Endothelial cell of umbilical vein (primary cell): ENCODE measurements around the gene SLC23A3. TPM values are rescaled to one million over a fixed set of nuclear protein-coding genes. Genes with fewer than 3 reads are reported as not detected.

Experiments
- BruUV-seq: library from RNA; stranded (reverse); fragments of 400-500 nt; replicated peaks from 2 replicates; lab custom pipeline; 2021; lab: Mats Ljungman, UMichigan
- CTCF ChIA-PET: fragments of 300-600, 350-600 bp; sonication (Branson Sonifier 250); formaldehyde crosslinking; loops from one replicate; lab custom pipeline; 2021; ENCODE audit warnings: antibody characterized with exemption, inconsistent platforms; lab: Charles Lee
- POLR2A ChIA-PET: fragments of 300-600, 350-600 bp; sonication (Branson Sonifier 250); formaldehyde crosslinking; loops from one replicate; lab custom pipeline; 2021; ENCODE audit warnings: antibody characterized with exemption, inconsistent platforms; lab: Charles Lee
- DNase-seq: peaks from one replicate; pipeline ENCODE4 v3.0.0-alpha.2; 2011; ENCODE audit warnings: low read depth, low spot score
- FAIRE-seq: peaks from 2 replicates; lab custom pipeline; 2011; peaks lifted over from hg19 to GRCh38; lab: Jason Lieb, UNC
- H2AFZ ChIP-seq: 2 replicates; pipeline ENCODE4 v1.6.0; 2012; ENCODE audit warnings: low read depth, low read length, control low read depth, inconsistent platforms
- H3K27ac ChIP-seq: 2 replicates; pipeline ENCODE4 v1.5.1; 2011; ENCODE audit warnings: low read depth, mild to moderate bottlenecking, control low read depth, low read length, moderate library complexity; ENCODE audit not compliant: insufficient read depth
- H3K27me3 ChIP-seq, 2 experiments: 2 replicates each; pipeline versions ENCODE4 v1.6.0 to v1.6.1; 2011; ENCODE audit warnings: low read length in 2 of 2, mixed read lengths in 1 of 2; ENCODE audit not compliant: control insufficient read depth in 2 of 2, insufficient read depth in 2 of 2
- H3K36me3 ChIP-seq, 2 experiments: 2 replicates in 1 of 2; 3 replicates in 1 of 2; pipeline ENCODE4 v1.5.1; 2011; ENCODE audit warnings: low read length in 2 of 2, mild to moderate bottlenecking in 1 of 2, moderate library complexity in 1 of 2; ENCODE audit not compliant: control insufficient read depth in 2 of 2, insufficient read depth in 2 of 2; ENCODE audit errors: extremely low read depth in 1 of 2
- H3K4me1 ChIP-seq: 3 replicates; pipeline ENCODE4 v1.5.1; 2011; ENCODE audit warnings: mild to moderate bottlenecking, low read length; ENCODE audit not compliant: control insufficient read depth, insufficient read depth; ENCODE audit errors: extremely low read depth
- H3K4me2 ChIP-seq: 2 replicates; pipeline ENCODE4 v1.6.1; 2011; ENCODE audit warnings: low read length, control low read depth, mixed read lengths; ENCODE audit not compliant: insufficient read depth
- H3K4me3 ChIP-seq, 3 experiments: fragments of 200-600 bp in 1 of 3; sonication (generic), shearing (Covaris generic) in 1 of 3; replicated peaks in 1 of 3; 2 replicates each; pipeline ENCODE4 v1.5.1; 2011 to 2016; ENCODE audit warnings: control low read depth in 3 of 3, low read length in 3 of 3, mild to moderate bottlenecking in 2 of 3, inconsistent platforms in 1 of 3, low read depth in 1 of 3, moderate library complexity in 1 of 3; ENCODE audit not compliant: insufficient read depth in 1 of 3
- H3K79me2 ChIP-seq: 2 replicates; pipeline ENCODE4 v1.6.0; 2012; ENCODE audit warnings: low read length, inconsistent platforms; ENCODE audit not compliant: control insufficient read depth, insufficient read depth
- H3K9ac ChIP-seq: replicated peaks from 2 replicates; pipeline ENCODE3; 2011; ENCODE audit warnings: low read length, control low read depth; ENCODE audit not compliant: insufficient read depth; ENCODE audit errors: extremely low read depth
- H3K9me1 ChIP-seq: replicated peaks from 3 replicates; pipeline ENCODE4 v1.6.0; 2011; ENCODE audit warnings: mild to moderate bottlenecking, low read length; ENCODE audit not compliant: control insufficient read depth, insufficient read depth; ENCODE audit errors: extremely low read depth
- H3K9me3 ChIP-seq: replicated peaks from 2 replicates; pipeline ENCODE4 v1.5.1; 2012; ENCODE audit warnings: low read length, inconsistent platforms; ENCODE audit not compliant: control insufficient read depth, insufficient read depth
- H4K20me1 ChIP-seq: replicated peaks from 2 replicates; pipeline ENCODE3; 2011; ENCODE audit warnings: mild to moderate bottlenecking, low read length; ENCODE audit not compliant: control insufficient read depth, insufficient read depth; ENCODE audit errors: extremely low read depth
- EZH2 ChIP-seq: IDR thresholded peaks from 2 replicates; pipeline ENCODE4 v1.6.1; 2012; ENCODE audit warnings: borderline replicate concordance, low read depth, mild to moderate bottlenecking, moderate library complexity, low read length, inconsistent platforms; ENCODE audit not compliant: severe bottlenecking
- JUN ChIP-seq: IDR thresholded peaks from 2 replicates; pipeline ENCODE4 v1.6.1; 2011; ENCODE audit warnings: borderline replicate concordance, low read depth; ENCODE audit not compliant: insufficient read length, insufficient read depth
- POLR2AphosphoS5 ChIP-seq: IDR thresholded peaks from 2 replicates; pipeline ENCODE4 v1.6.1; 2012; ENCODE audit warnings: low read depth, mild to moderate bottlenecking, control low read depth, low read length, moderate library complexity; ENCODE audit not compliant: insufficient read depth
- dilution Hi-C: fragments of 300-500 bp; cut with MboI; formaldehyde crosslinking; loops from one replicate; pipeline ENCODE4 v1.15.0; 2019; ENCODE audit warnings: low sequenced_read_pairs; ENCODE audit not compliant: extremely low pct_ligation_motif_present
- intact Hi-C: fragments of 100-400 bp; cut with micrococcal nuclease; formaldehyde crosslinking; loops from one replicate; pipeline ENCODE4 v1.10.0; 2022
- polyA plus RNA-seq, 4 experiments: library from polyadenylated mRNA; depleted of rRNA in 3 of 4; stranded (reverse) in 3 of 4; unstranded in 1 of 4; fragments of >200 nt; gene quantifications; 2 replicates each; pipeline versions ENCODE4 v1.2.1 to v1.2.3, GENCODE V29; 2011 to 2012; ENCODE audit warnings: missing spikeins in 1 of 4
- total RNA-seq: library from RNA; stranded (reverse); gene quantifications from 2 replicates; pipeline ENCODE4 v1.2.3, GENCODE V29; 2021

Gene SLC23A3
- total and polyA plus RNA-seq, 2 donors (not counting 3 experiments of a cell fraction or from before 2014, with no cell fraction given), result 2.7 to 7.1 TPM

GRCh38 chr2:219207134-219207883, 37.5 kb upstream of the SLC23A3 start:
- Histone ChIP-seq H3K4me2 (peak overlapping the region; percentile 71), H4K20me1 (no peaks in the 10 kb centered on the region), H3K27me3 (no peaks in the 10 kb centered on the region), H3K79me2 (no peaks in the 10 kb centered on the region), H3K36me3 (peaks cover 0 to 7% of the 10 kb centered on the region in 2 experiments), H3K4me1 (peaks cover 18% of the 10 kb centered on the region), H2AFZ (peak overlapping the region; percentile 13), H3K27ac (no peak overlapping the region), H3K9ac (no peak overlapping the region), H3K9me1 (no peaks in the 10 kb centered on the region), H3K9me3 (no peaks in the 10 kb centered on the region), H3K4me3 (peak overlapping the region; percentile 7 to 83 (median 49))
- dilution Hi-C loops (no loop called here), intact Hi-C loops (loop anchor here (1.0 to 2.0 kb wide), 3 partner anchors 11 to 181 kb away; partner anchors contain the start of genes ABCB6, GLB1L and STK16)
- POLR2A ChIA-PET, result interaction anchor here (0.6 kb wide), 1 partner anchor 10 kb away, joined by 4 read pairs; no protein-coding TSS in a partner anchor
- TSS peak; percentile 45 for BruUV-seq
- TF ChIP-seq POLR2AphosphoS5 (no peak), JUN (no peak), EZH2 (no peak)
- DNase-seq (no peak), FAIRE-seq (no peak)
- CTCF ChIA-PET, result interaction anchor here (0.6 to 3.1 kb wide), 13 partner anchors 12 to 225 kb away, joined by 3 to 14 read pairs (median 6); partner anchors contain the start of genes ANKZF1, ATG9A, CNPPD1 and DNAJB2
